SK-N-SH treated with all-trans-retinoic acid at 6 μM for 48 hours (cell line): ENCODE results near the gene RPLP1.

Experiments
- ATAC-seq: fragments of 200-7000 bp; cut with Tn5 transposase; 3 replicates; pipeline ENCODE4 v1.9.1; 2020; ENCODE audit warnings: mild to moderate bottlenecking, moderate library complexity
- ARNTL ChIP-seq: fragments of 450-650 bp; formaldehyde crosslinking; IDR thresholded peaks from 2 replicates; pipeline ENCODE4 v1.5.0; 2020; ENCODE audit warnings: low read depth, mild to moderate bottlenecking, moderate library complexity, borderline replicate concordance
- BACH2 ChIP-seq: fragments of 250-450 bp; sonication (Bioruptor Pico); IDR thresholded peaks from 2 replicates; pipeline ENCODE4 v1.9.0; 2021; ENCODE audit warnings: mild to moderate bottlenecking, borderline replicate concordance
- CSDC2 ChIP-seq: fragments of 250-450 bp; sonication (Bioruptor Pico); IDR thresholded peaks from 2 replicates; pipeline ENCODE4 v1.5.0; 2020; ENCODE audit warnings: mild to moderate bottlenecking, moderate library complexity
- ESRRG ChIP-seq: fragments of 250-450 bp; sonication (Bioruptor Pico); IDR thresholded peaks from 2 replicates; pipeline ENCODE4 v1.6.1; 2021; ENCODE audit warnings: mild to moderate bottlenecking
- GLIS3 ChIP-seq: fragments of 250-450 bp; sonication (Bioruptor Pico); IDR thresholded peaks from 2 replicates; pipeline ENCODE4 v1.5.0; 2020; ENCODE audit warnings: mild to moderate bottlenecking, moderate library complexity
- ISL1 ChIP-seq: fragments of 250-450 bp; sonication (Bioruptor Pico); IDR thresholded peaks from 2 replicates; pipeline ENCODE4 v2.1.2; 2022; ENCODE audit warnings: mild to moderate bottlenecking, moderate library complexity
- OSR1 ChIP-seq: fragments of 250-450 bp; sonication (Bioruptor Pico); IDR thresholded peaks from 2 replicates; pipeline ENCODE4 v1.8.0; 2022; ENCODE audit warnings: moderate library complexity, mild to moderate bottlenecking, inconsistent platforms
- PPARA ChIP-seq: fragments of 250-450 bp; sonication (Bioruptor Pico); IDR thresholded peaks from 2 replicates; pipeline ENCODE4 v1.5.0; 2020; ENCODE audit warnings: mild to moderate bottlenecking, borderline replicate concordance
- RARB ChIP-seq: fragments of 250-450 bp; sonication (Bioruptor Pico); IDR thresholded peaks from 2 replicates; pipeline ENCODE4 v1.8.0; 2021; ENCODE audit warnings: mild to moderate bottlenecking, moderate library complexity
- SNAI2 ChIP-seq: fragments of 250-450 bp; sonication (Bioruptor Pico); IDR thresholded peaks from 2 replicates; pipeline ENCODE4 v1.5.0; 2020; ENCODE audit warnings: mild to moderate bottlenecking, moderate library complexity
- TCF4 ChIP-seq: fragments of 250-450 bp; sonication (Bioruptor Pico); IDR thresholded peaks from 2 replicates; pipeline ENCODE4 v1.8.0; 2021; ENCODE audit warnings: mild to moderate bottlenecking, moderate library complexity, borderline replicate concordance
- TOX ChIP-seq: fragments of 250-450 bp; sonication (Bioruptor Pico); IDR thresholded peaks from 2 replicates; pipeline ENCODE4 v1.8.0; 2021; ENCODE audit warnings: mild to moderate bottlenecking, moderate library complexity, borderline replicate concordance
- ZC3H10 ChIP-seq: fragments of 250-450 bp; sonication (Bioruptor Pico); IDR thresholded peaks from 2 replicates; pipeline ENCODE4 v1.5.1; 2021; ENCODE audit warnings: mild to moderate bottlenecking, moderate library complexity
- ZFP3 ChIP-seq: fragments of 250-450 bp; sonication (Bioruptor Pico); IDR thresholded peaks from 2 replicates; pipeline ENCODE4 v1.5.0; 2020; ENCODE audit warnings: mild to moderate bottlenecking, moderate library complexity
- ZFP30 ChIP-seq: fragments of 450-650 bp; formaldehyde crosslinking; IDR thresholded peaks from 2 replicates; pipeline ENCODE4 v1.5.0; 2022; ENCODE audit warnings: mild to moderate bottlenecking, moderate library complexity
- ZNF70 ChIP-seq: fragments of 450-650 bp; formaldehyde crosslinking; IDR thresholded peaks from 2 replicates; pipeline ENCODE4 v1.5.0; 2020; ENCODE audit warnings: mild to moderate bottlenecking, moderate library complexity
- ZNF8 ChIP-seq: fragments of 450-650 bp; formaldehyde crosslinking; IDR thresholded peaks from 2 replicates; pipeline ENCODE4 v1.5.0; 2020; ENCODE audit warnings: mild to moderate bottlenecking, moderate library complexity
- TF ChIP-seq, protein P1 (sequence below): fragments of 250-450 bp; sonication (Bioruptor Pico); IDR thresholded peaks from 2 replicates; pipeline ENCODE4 v1.8.0; 2021; ENCODE audit warnings: low read depth, mild to moderate bottlenecking, moderate library complexity, borderline replicate concordance
- TF ChIP-seq, protein P2 (sequence below): fragments of 250-450 bp; sonication (Bioruptor Pico); IDR thresholded peaks from 2 replicates; pipeline ENCODE4 v1.5.1; 2020; ENCODE audit warnings: low read depth, mild to moderate bottlenecking, moderate library complexity
- TF ChIP-seq, protein P3 (sequence below): fragments of 250-450 bp; sonication (Bioruptor Pico); IDR thresholded peaks from 2 replicates; pipeline ENCODE4 v1.5.1; 2021; ENCODE audit warnings: mild to moderate bottlenecking, moderate library complexity
- TF ChIP-seq, protein P4 (sequence below): fragments of 250-450 bp; sonication (Bioruptor Pico); IDR thresholded peaks from 2 replicates; pipeline ENCODE4 v1.8.0; 2020; ENCODE audit warnings: mild to moderate bottlenecking, moderate library complexity, borderline replicate concordance

Gene RPLP1

DNA sequence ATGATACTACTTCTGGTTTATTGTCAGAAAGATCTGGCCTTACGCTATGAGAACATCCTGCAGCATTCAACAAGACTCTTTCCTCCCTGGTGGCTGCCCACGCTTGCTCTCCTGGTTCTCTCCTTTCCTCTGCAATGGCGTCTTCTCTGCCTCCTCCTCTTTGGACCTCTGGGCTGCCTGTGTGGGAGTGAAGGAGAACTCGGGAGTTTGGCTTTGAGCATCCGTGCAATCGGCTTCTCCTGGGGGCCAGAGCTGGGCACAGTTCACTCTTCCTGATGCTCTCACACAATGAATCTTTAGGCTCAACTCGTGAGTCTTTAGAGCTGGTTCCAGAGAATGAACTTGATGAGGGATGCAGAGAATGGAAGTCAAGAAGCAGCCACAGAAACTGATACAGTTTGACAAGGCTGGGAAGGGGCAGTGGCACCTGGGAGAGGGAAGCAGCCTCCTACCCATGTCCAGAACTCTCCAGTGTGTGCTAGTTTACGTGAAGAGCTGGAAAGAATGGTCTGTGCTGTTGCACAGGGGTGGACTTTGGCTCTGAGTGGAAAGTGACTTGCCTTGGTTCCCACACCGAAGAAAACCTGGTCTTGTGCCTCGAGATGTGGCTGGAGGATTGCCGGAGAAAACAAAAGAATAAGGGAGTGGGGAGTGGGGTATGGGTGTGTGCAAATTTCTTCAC, 37.9 kb downstream of the RPLP1 start:
- TF ChIP-seq TOX (no peak), PPARA (CRISPR knock-in tag) (no peak), SNAI2 (CRISPR knock-in tag) (no peak)
- TF ChIP-seq, protein P1, sequence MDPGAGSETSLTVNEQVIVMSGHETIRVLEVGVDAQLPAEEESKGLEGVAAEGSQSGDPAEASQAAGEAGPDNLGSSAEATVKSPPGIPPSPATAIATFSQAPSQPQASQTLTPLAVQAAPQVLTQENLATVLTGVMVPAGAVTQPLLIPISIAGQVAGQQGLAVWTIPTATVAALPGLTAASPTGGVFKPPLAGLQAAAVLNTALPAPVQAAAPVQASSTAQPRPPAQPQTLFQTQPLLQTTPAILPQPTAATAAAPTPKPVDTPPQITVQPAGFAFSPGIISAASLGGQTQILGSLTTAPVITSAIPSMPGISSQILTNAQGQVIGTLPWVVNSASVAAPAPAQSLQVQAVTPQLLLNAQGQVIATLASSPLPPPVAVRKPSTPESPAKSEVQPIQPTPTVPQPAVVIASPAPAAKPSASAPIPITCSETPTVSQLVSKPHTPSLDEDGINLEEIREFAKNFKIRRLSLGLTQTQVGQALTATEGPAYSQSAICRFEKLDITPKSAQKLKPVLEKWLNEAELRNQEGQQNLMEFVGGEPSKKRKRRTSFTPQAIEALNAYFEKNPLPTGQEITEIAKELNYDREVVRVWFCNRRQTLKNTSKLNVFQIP, result no peak
- no peak for ATAC-seq

DNA sequence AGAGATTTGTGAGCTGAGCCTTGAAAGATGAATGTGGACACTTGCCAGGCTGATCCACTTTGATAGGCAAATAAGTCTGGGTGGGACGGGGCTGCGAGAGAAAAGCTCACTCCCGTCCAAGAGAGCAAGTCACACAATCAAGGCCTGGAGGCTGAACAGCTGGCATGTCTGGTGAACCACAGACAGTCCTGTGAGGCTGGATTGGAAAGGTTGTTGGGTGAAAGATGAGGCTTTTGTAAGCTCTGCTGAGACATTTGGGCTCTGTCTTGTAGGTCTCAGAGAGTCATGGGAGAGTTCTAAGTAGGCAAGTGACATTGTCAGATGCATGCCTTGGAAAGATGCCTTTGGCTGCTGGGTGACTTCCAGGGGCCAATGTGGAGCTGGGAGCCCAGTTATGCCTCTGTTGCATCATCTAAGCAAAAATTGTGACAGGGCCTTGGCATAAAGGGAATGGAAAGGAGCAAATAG, 38.5 kb downstream of the RPLP1 start:
- no peak for ATAC-seq
- TF ChIP-seq ZFP30 (CRISPR knock-in tag), result no peak
- TF ChIP-seq, protein P2, sequence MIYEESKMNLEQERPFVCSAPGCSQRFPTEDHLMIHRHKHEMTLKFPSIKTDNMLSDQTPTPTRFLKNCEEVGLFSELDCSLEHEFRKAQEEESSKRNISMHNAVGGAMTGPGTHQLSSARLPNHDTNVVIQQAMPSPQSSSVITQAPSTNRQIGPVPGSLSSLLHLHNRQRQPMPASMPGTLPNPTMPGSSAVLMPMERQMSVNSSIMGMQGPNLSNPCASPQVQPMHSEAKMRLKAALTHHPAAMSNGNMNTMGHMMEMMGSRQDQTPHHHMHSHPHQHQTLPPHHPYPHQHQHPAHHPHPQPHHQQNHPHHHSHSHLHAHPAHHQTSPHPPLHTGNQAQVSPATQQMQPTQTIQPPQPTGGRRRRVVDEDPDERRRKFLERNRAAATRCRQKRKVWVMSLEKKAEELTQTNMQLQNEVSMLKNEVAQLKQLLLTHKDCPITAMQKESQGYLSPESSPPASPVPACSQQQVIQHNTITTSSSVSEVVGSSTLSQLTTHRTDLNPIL, result no peak
- TF ChIP-seq TCF4 (CRISPR knock-in tag), result no peak
- no peak for TF ChIP-seq ISL1
- no peak for TF ChIP-seq ARNTL (CRISPR knock-in tag)
- TF ChIP-seq, protein P3, sequence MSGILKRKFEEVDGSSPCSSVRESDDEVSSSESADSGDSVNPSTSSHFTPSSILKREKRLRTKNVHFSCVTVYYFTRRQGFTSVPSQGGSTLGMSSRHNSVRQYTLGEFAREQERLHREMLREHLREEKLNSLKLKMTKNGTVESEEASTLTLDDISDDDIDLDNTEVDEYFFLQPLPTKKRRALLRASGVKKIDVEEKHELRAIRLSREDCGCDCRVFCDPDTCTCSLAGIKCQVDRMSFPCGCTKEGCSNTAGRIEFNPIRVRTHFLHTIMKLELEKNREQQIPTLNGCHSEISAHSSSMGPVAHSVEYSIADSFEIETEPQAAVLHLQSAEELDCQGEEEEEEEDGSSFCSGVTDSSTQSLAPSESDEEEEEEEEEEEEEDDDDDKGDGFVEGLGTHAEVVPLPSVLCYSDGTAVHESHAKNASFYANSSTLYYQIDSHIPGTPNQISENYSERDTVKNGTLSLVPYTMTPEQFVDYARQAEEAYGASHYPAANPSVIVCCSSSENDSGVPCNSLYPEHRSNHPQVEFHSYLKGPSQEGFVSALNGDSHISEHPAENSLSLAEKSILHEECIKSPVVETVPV (CRISPR knock-in tag), result no peak
- TF ChIP-seq, protein P1, result no peak
- TF ChIP-seq ZNF8 (CRISPR knock-in tag), result no peak
- no peak for TF ChIP-seq PPARA (CRISPR knock-in tag)
- no peak for TF ChIP-seq GLIS3
- TF ChIP-seq ZC3H10 (CRISPR knock-in tag), result no peak

DNA sequence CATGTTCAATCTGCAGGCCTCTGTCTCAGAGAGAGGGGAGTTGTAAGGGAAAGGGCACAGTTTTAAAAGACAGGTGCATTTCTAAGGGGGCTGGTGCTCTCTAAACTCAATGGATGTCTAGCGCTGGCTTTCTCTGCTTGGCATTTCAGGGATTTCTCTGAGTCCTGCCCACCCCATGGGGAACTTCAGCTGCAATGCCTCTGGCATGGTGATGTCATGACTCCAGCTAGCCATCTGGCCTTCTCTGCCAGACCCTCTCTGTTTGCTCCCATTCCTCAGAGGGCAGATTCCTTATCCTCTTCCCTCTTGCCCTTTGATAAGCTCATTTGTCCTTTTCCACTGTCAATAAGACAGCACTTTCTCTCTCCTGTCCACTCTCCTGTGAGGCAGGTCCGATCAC, 40.8 kb downstream of the RPLP1 start:
- ATAC-seq, result no peak
- TF ChIP-seq ARNTL (CRISPR knock-in tag), result no peak
- TF ChIP-seq, protein P1, result no peak
- TF ChIP-seq ISL1, result no peak
- no peak for TF ChIP-seq SNAI2 (CRISPR knock-in tag)
- no peak for TF ChIP-seq ZFP3 (CRISPR knock-in tag)
- no peak for TF ChIP-seq ZFP30 (CRISPR knock-in tag)
- no peak for TF ChIP-seq OSR1 (CRISPR knock-in tag)
- TF ChIP-seq, protein P2, result no peak
- TF ChIP-seq, protein P4, sequence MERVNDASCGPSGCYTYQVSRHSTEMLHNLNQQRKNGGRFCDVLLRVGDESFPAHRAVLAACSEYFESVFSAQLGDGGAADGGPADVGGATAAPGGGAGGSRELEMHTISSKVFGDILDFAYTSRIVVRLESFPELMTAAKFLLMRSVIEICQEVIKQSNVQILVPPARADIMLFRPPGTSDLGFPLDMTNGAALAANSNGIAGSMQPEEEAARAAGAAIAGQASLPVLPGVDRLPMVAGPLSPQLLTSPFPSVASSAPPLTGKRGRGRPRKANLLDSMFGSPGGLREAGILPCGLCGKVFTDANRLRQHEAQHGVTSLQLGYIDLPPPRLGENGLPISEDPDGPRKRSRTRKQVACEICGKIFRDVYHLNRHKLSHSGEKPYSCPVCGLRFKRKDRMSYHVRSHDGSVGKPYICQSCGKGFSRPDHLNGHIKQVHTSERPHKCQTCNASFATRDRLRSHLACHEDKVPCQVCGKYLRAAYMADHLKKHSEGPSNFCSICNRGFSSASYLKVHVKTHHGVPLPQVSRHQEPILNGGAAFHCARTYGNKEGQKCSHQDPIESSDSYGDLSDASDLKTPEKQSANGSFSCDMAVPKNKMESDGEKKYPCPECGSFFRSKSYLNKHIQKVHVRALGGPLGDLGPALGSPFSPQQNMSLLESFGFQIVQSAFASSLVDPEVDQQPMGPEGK (CRISPR knock-in tag), result no peak
- no peak for TF ChIP-seq BACH2 (CRISPR knock-in tag)
- no peak for TF ChIP-seq ZNF70 (CRISPR knock-in tag)
- no peak for TF ChIP-seq ZC3H10 (CRISPR knock-in tag)
- no peak for TF ChIP-seq TOX
- TF ChIP-seq CSDC2 (CRISPR knock-in tag), result no peak
- no peak for TF ChIP-seq RARB
- TF ChIP-seq ESRRG (CRISPR knock-in tag), result no peak
